Transverse colon (tissue), 4 donors: ENCODE measurements around the gene OR2M7. TPM values are rescaled to one million over a fixed set of nuclear protein-coding genes. Genes with fewer than 3 reads are reported as not detected.

Source experiments
- DNase-seq: peaks from one replicate; pipeline ENCODE4 v3.0.0-alpha.2; 2019
- H3K27ac ChIP-seq, 4 donors: fragments of 200-600 bp; sonication (generic); 2 replicates each; pipeline ENCODE4 v1.5.1; 2016 to 2018; ENCODE audit warnings: inconsistent platforms in 4 of 4
- H3K27me3 ChIP-seq: fragments of 200-600 bp; sonication (generic); 2 replicates; pipeline ENCODE4 v1.5.1; 2017; ENCODE audit warnings: inconsistent platforms
- H3K36me3 ChIP-seq, 4 donors: fragments of 200-600 bp; sonication (generic); 2 replicates each; pipeline ENCODE4 v1.5.1; 2017 to 2019; ENCODE audit warnings: inconsistent platforms in 4 of 4
- H3K4me1 ChIP-seq, 4 donors: fragments of 200-600 bp; sonication (generic); 2 replicates each; pipeline ENCODE4 v1.5.1; 2017 to 2020; ENCODE audit warnings: inconsistent platforms in 4 of 4
- H3K4me3 ChIP-seq, 4 donors: fragments of 200-600 bp; sonication (generic); 1 replicate in 1 of 4; 2 replicates in 3 of 4; pipeline versions ENCODE4 v1.5.1 to v1.6.1; 2017 to 2019; ENCODE audit warnings: inconsistent platforms in 4 of 4
- H3K9me3 ChIP-seq, 2 donors: fragments of 200-600 bp; sonication (generic); 2 replicates each; pipeline ENCODE4 v1.5.1; 2017 to 2019; ENCODE audit warnings: inconsistent platforms in 2 of 2
- EP300 ChIP-seq: sonication (generic); formaldehyde crosslinking; IDR thresholded peaks from one replicate; pipeline ENCODE4 v1.6.1; 2017; ENCODE audit warnings: antibody characterized with exemption, low read depth
- POLR2A ChIP-seq: fragments of 450-650 bp; IDR thresholded peaks from one replicate; pipeline ENCODE4 v1.6.1; 2016; ENCODE audit warnings: antibody characterized with exemption, mild to moderate bottlenecking, moderate library complexity
- POLR2AphosphoS5 ChIP-seq, 3 donors: sonication (generic); formaldehyde crosslinking; IDR thresholded peaks; one replicate each; pipeline ENCODE4 v1.6.1; 2016; ENCODE audit warnings: antibody characterized with exemption in 3 of 3
- WGBS, 2 donors: methylation state at CpG; one replicate each; pipeline ENCODE4 v1.1.5; 2018; ENCODE audit warnings: low coverage in 1 of 2; 5-methylcytosine and 5-hydroxymethylcytosine counted together
- in situ Hi-C, 4 donors: fragments of 200-750 bp; cut with MboI; loops; one replicate each; pipeline versions ENCODE4 v1.15.0 to v1.15.1; 2017; ENCODE audit warnings: low sequenced_read_pairs in 3 of 4, low pct_ligation_motif_present in 1 of 4, low pct_unique_long_range_greater_than_20kb in 1 of 4
- intact Hi-C: fragments of 100-400 bp; cut with DNase I; formaldehyde crosslinking; loops from one replicate; pipeline ENCODE4 v1.15.1; 2023; ENCODE audit warnings: low total_unique reads
- total RNA-seq, 4 donors: library from RNA; depleted of rRNA; stranded (reverse); fragments of >200 nt; gene quantifications; one replicate each; pipeline ENCODE4 v1.1.0, GENCODE V29; 2016
- TF ChIP-seq, protein P1 (sequence below), 5 experiments: fragments of 200-600 bp in 3 of 5; fragments of 450-650 bp in 2 of 5; sonication (generic) in 3 of 5; IDR thresholded peaks; 1 replicate in 2 of 5; 2 replicates in 3 of 5; pipeline ENCODE4 v1.5.1; 2016 to 2017; ENCODE audit warnings: antibody characterized with exemption in 5 of 5, inconsistent platforms in 3 of 5, mild to moderate bottlenecking in 2 of 5, moderate library complexity in 1 of 5

Gene OR2M7
- total RNA-seq, 4 donors from 2014 or later, result not detected

GRCh38 chr1:248361121-248361715 is 36.9 kb upstream of the OR2M7 start, which contains the start of gene OR2T4:
OR2T4 (plus strand) TSS chr1:248361665; CDS start chr1:248361665, 0 bp downstream.
- intact Hi-C loops, result no loop called here
- 29 to 46% methylated on average over 1 to 3 of the region's 3 CpGs for WGBS, 2 donors

DNA sequence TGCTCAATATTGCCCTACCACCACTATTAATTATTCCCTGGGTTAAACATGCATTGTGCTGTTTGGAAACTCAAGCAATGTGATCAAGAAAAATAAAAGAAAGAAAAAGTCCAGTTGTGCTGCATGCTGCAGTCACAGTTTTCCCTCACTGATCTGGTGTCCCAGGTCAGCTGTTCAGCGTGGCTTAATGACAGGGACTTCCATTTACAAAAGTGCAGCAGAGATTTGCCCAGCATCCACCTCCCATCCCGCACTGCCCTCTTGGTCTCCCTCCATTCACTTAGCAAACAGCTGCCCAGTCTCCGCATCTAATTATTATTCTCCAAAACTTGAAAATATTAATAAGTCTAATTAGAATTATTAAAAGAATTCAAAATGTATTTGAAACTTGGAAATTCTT is 35.0 kb upstream of the OR2M7 start:
- Histone ChIP-seq H3K36me3 (no peaks in the 10 kb centered on the region), H3K27ac (no peak overlapping the region), H3K9me3 (peaks cover 0 to 2% of the 10 kb centered on the region in 2 donors), H3K27me3 (no peaks in the 10 kb centered on the region), H3K4me1 (no peaks in the 10 kb centered on the region), H3K4me3 (no peak overlapping the region)
- in situ Hi-C loops, result no loop called here
- DNase-seq, result no peak
- 64 to 92% methylated on average over 2 to 3 of the region's 3 CpGs for WGBS, 2 donors
- intact Hi-C loops, result no loop called here
- TF ChIP-seq POLR2A, result no peak
- TF ChIP-seq POLR2AphosphoS5 (IDR thresholded peaks at IDR 0.05), result no peak
- TF ChIP-seq EP300, result no peak
- TF ChIP-seq, protein P1, sequence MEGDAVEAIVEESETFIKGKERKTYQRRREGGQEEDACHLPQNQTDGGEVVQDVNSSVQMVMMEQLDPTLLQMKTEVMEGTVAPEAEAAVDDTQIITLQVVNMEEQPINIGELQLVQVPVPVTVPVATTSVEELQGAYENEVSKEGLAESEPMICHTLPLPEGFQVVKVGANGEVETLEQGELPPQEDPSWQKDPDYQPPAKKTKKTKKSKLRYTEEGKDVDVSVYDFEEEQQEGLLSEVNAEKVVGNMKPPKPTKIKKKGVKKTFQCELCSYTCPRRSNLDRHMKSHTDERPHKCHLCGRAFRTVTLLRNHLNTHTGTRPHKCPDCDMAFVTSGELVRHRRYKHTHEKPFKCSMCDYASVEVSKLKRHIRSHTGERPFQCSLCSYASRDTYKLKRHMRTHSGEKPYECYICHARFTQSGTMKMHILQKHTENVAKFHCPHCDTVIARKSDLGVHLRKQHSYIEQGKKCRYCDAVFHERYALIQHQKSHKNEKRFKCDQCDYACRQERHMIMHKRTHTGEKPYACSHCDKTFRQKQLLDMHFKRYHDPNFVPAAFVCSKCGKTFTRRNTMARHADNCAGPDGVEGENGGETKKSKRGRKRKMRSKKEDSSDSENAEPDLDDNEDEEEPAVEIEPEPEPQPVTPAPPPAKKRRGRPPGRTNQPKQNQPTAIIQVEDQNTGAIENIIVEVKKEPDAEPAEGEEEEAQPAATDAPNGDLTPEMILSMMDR (IDR thresholded peaks at IDR 0.05), result no peak

More at GRCh38 chr1:248361121-248361715, 36.9 kb upstream of the OR2M7 start, which contains the start of gene OR2T4:
- Histone ChIP-seq H3K27ac (no peak within 1 kb of the TSS), H3K4me1 (no peaks in the 10 kb centered on the region), H3K9me3 (peaks cover 3% of the 10 kb centered on the region in 2 donors), H3K4me3 (no peak within 1 kb of the TSS), H3K36me3 (no peaks in the 10 kb centered on the region), H3K27me3 (no peaks in the 10 kb centered on the region)
- in situ Hi-C loops, result no loop called here
- no peak for DNase-seq
- TF ChIP-seq, protein P1 (IDR thresholded peaks at IDR 0.05), result no peak
- no peak for TF ChIP-seq EP300
- no peak for TF ChIP-seq POLR2AphosphoS5 (IDR thresholded peaks at IDR 0.05)
- no peak for TF ChIP-seq POLR2A

GRCh38 chr1:248348475-248348874 is 24.1 kb upstream of the OR2M7 start, which contains the start of gene OR14C36:
OR14C36 (plus strand) TSS chr1:248348775; CDS start chr1:248348775, 0 bp downstream.
- no peaks in the 10 kb centered on the region for H3K4me1 ChIP-seq
- in situ Hi-C loops (no loop called here), intact Hi-C loops (no loop called here)
- H3K27ac ChIP-seq, result no peak within 1 kb of the TSS
- no peak for DNase-seq
- H3K27me3 ChIP-seq, result no peaks in the 10 kb centered on the region
- TF ChIP-seq POLR2A (no peak), EP300 (no peak), POLR2AphosphoS5 (IDR thresholded peaks at IDR 0.05) (no peak)
- TF ChIP-seq, protein P1 (IDR thresholded peaks at IDR 0.05), result no peak
- no peaks in the 10 kb centered on the region for H3K36me3 ChIP-seq
- H3K4me3 ChIP-seq, result no peak within 1 kb of the TSS
- 62 to 80% methylated on average over 4 of the region's 4 CpGs for WGBS, 2 donors
- H3K9me3 ChIP-seq, result no peaks in the 10 kb centered on the region

DNA sequence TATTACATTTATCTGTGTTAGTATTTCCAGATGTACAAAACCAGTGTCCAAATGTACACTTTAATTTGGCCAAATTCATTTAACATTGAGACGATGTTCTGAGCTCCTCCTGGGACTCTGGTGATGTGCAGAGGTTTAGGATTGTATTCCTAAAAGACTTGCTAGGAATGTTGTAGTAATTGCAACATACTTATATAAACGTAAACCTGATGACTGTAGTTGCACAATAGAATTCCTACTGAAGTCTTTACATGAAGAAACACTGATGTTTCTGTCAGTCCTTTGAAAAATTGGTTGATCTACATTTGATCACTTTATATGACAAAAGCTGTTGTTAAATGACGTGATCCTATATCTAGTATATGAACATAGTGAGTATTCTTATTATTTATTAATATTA is 19.1 kb upstream of the OR2M7 start:
- TF ChIP-seq, protein P1 (IDR thresholded peaks at IDR 0.05), result no peak
- no peak for TF ChIP-seq EP300
- no peak for TF ChIP-seq POLR2A
- TF ChIP-seq POLR2AphosphoS5 (IDR thresholded peaks at IDR 0.05), result no peak
- 51 to 60% methylated on average over 3 of the region's 3 CpGs for WGBS, 2 donors
- no peaks in the 10 kb centered on the region for H3K4me1 ChIP-seq
- H3K4me3 ChIP-seq, result no peak overlapping the region
- DNase-seq, result no peak
- no peaks in the 10 kb centered on the region for H3K36me3 ChIP-seq
- H3K27ac ChIP-seq, result no peak overlapping the region
- no peaks in the 10 kb centered on the region for H3K27me3 ChIP-seq
- no peaks in the 10 kb centered on the region for H3K9me3 ChIP-seq
- in situ Hi-C loops, result no loop called here
- intact Hi-C loops, result no loop called here
